GM19099 (cell line): ENCODE results near the gene LPP.

Source experiments
- POLR2A ChIP-seq: IDR thresholded peaks from 3 replicates; pipeline ENCODE4 v1.6.1; 2011; ENCODE audit warnings: low read depth; ENCODE audit not compliant: insufficient read length; ENCODE audit errors: extremely low read depth

LPP gene

DNA sequence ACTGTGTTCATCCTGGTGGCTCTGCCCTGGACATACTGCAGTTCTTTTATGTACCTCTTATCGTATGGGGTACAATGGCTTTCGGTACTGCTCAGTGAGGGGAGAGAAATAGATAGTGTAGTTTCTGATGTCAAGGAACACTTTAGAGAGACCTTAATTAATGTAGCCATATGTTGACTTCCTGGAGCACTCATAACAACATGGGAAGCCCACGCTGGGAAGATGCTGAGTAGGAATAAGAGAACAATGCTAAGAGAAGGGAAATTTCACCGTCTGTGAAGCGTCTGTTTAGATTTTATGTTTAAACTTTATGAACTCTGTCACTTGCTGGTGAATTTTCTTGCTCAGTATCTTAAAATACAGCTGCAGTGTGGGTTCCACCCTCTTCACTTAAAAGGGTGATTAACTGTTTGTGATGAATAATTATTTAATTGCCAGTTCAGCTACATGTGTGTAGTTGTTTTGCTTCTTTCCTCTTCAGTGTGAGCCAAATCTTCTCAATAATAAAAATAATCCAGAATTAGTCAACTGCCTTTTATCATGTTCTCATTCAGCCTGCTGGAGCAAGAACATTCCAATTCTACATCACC lies 644.7 kb downstream of the LPP start:
- no peak for TF ChIP-seq POLR2A

DNA sequence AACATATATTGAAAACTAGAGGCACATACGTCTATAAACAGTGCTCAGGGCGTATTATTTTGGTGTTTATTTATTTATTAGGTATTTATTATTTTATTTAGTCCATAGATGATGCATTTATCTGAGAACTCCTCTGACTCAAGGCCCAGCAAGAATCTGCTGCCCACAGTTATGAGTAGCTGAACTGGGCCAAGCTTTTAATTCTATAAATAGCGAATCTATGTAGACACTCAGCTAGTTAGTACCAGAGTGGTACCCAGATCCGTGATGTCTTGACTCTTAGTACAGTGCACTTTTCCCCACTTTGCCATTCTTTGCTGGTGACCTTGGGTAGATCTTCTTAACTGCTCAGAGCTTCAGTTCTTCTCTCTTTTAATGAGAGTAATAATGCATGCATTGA lies 647.4 kb downstream of the LPP start:
- no peak for TF ChIP-seq POLR2A

DNA sequence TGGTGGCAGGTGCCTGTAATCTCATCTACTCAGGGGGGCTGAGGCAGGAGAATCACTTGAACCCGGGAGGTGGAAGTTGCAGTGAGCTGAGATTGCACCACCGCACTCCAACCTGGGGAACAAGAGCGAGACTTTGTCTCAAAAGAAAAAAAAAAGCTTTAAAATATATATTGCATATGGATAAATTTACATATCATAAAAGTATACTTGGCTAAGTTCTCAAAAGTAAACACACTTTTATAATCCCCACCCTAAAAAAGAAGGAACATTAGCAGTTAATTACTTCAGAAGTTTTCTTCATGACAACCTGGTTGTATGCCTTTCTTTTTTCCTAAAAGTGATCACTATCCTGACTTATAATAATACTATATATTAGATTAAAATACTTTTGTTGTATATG lies 648.7 kb downstream of the LPP start:
- TF ChIP-seq POLR2A: no peak

DNA sequence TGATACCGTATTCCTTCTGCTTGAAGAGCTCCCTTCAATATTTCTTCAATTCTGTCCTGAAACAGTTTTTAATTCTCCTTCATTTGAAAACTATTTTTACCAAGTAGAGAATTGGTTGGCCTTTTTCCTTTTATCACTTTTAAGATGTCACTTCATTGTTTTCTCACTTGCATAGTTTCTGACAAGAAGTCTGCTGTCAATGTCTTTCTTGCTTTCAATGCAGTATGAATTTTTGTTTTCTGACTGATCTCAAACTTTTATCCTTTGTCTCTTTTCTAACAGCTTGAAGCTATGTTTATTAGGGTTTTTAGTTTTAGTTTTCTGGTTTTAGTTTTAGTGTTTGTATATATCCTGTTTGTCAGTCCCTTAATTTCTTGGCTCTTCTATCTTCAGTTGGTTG lies 653.0 kb downstream of the LPP start:
- no peak for TF ChIP-seq POLR2A

DNA sequence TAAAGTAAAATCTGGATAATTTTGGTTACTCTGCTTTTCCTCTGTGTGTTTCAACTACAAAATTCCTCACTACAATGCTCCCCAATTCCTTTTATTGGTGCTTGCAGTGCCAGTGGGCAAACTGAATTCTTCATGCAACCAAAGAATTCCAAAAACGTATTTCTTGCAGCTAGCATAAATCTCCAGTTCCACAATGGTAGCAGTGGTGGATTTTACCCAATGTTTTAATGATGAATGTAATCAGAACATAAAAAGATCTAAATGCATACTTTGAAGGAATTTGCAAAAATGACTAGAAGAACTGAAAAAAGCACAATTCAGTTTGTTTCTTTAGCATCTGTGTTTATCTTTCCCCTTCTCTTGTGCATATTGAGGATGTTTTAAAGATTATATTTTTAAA lies 658.2 kb downstream of the LPP start:
- no peak for TF ChIP-seq POLR2A

DNA sequence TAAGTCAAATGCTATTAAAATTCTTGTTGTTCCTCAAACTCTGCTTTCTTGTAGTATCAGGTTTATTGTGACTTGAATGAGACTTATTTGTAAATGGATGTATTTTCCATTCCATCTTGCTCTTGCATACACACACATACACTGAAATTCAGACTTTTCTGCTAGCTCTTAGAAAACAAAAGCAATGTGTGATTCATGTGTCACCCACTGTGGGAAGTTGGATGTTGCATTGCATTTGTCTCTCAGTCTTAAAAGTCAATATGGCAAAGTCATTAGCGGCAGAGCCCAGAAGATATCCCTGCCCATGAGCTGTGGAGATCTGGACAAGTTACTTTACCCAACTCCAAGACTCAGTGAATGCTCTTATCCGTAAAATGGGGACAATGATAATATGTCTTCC lies 660.6 kb downstream of the LPP start:
- no peak for TF ChIP-seq POLR2A

DNA sequence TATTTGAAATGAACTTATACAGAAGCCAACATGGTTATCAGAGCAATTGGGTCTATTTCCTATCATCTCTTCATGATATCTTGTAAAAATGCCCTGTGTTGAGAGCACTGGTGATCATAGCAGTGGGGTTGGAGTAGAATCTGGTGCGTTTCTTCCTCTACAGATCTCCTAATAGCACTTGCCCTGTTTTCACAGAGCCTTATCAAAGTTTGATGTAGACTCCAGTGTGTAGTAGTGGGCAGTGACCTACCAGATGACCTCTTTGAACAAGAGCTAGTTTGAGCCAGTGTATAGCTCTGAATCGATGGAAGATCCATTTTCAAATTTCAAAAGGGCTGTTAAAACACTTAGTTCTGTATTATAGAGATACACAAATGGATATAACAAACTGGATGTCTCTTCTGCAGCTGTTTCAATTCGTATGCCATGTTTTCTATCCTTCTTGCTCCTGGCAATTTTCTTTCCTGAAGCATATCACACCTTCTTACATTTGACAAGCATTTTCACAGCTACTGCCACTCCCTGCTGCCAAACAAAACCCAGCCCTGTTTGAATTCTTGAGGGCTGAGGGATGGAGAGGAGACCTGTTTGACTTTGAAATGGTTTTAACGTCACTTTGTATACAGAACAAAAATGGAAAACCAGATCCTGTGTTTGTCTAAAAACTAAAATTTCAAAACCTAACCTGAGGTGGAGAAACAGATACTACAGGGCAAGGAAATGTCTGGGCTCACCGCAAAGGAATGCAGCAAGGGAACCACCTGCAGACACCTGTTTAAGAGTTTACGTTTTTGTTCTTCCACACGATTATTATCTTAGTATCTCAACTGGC lies 663.4 kb downstream of the LPP start:
- TF ChIP-seq POLR2A: no peak

DNA sequence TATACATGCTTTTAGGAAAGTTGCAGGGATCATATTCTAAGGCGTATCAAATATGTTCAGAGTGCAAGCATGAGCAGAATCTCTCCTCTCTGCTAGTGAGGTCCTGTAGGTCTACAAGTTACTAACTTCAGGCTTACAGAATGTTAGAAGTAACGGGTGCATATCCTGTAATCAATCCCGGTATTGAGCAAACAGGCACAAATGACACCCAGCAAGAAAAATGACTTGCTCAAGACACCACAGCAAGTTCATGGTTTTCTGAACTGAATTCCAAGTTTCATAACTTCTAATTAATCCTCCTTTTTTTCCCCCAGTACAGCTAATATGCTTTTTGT lies 663.9 kb downstream of the LPP start:
- no peak for TF ChIP-seq POLR2A

DNA sequence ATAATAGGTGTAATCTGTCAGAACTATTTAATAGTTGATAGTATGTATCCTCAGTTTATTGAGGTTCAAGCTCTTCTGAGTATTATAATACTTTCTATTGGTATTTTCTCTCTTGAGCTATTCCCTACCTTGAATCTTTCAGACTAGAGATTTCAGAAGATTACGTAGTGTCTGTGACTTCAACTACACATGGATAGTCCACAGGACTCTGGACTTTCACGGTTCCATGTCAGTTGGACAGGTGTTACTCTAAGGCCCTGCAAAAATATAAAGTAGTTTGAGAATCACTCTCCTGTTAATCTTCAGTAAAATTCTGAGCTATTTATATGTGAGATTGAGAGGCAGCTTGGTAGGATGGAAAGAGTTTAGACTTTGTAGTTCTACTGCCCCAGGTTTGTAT lies 664.3 kb downstream of the LPP start:
- TF ChIP-seq POLR2A: no peak

DNA sequence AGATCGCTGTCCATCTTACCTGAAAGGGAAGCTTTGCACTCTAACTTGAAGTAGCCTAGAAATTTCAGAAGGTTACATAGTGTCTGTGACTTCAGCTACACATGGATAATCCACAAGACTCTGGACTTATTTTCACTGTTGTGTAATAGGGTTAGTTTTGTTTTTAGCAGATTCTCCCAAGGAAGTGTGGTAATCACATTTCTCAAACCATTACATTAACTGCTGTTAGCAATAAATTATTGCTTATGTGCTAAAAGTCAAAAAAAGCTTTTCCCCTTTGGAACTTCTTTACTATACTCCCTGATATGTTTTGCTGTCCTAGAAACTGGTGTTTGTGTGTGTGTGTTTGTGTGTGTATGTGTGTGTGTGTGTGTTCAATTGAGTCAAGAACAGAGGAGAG lies 666.0 kb downstream of the LPP start:
- no peak for TF ChIP-seq POLR2A

DNA sequence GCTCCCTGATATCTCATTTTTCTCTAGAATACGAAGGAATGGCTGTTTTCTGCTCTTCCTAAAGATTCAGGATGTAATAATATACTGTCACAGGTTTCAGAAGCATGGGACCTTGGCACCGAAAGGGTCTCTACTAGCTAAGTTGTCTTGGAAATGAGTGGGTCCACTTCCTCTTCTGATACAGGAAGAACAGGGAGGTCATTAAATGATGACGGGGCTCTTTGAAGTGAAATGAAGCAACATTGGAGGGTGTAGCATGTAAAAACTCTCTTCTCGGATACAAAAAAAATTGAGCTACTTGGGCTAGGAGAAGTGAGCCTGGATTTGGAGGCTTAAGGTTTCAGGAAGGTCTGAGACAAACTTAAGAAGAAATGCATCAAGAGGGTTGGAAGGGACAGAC lies 668.0 kb downstream of the LPP start:
- no peak for TF ChIP-seq POLR2A

DNA sequence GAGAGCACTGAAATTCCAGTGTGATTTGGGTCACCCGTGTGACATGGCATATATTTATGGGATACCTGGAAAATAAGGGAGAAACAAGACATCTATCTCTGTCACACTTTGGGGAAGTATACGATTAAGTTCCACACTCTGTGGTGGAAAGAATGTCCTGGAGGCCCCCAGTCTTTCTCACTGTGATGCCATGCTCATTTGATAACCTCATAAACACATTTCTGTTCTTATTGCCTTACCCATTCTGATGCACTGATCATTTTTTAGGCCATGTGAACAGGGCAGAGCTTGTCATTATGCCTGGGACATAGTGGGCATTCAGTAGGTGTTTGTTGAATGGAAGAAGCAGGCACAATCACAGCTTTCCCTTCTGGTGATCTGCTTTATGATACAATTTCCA lies 668.5 kb downstream of the LPP start:
- TF ChIP-seq POLR2A: no peak

DNA sequence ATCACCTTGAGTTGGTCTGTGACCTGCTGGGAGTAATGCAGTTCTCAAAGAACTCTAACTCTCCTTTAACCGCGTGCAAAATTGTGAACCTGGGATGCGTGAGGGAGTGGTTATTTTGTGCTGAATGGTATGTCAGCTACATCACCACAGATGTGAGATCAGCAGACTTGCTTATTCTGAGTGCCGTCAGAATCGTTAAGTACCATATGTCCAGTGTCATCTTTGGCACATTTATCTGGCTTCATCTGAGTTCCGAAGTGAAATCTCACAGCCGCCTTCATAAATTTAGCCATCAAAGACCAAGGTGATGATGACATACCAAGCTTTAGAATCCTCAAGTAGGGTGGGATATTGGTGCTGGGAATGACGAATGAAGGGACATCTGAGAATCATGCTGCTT lies 670.6 kb downstream of the LPP start:
- TF ChIP-seq POLR2A: no peak

DNA sequence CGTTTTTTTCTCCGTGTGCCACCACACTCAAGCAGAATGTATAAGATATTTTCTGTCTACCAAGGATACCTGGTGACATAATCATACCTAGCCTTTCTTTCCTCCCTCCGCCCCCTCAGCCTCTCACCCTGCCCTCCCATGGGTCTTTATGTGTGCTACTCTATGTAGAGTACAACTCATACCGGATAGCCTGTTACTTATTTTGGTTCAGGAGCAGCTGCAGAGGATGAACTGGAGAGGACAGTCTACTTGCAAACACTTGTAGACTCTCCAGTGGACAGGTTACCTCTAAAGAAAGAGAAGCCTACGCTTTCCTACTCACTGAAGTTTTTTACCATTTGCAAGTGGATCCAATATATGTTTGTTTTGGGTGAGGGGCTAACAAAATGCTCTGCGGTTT lies 671.9 kb downstream of the LPP start:
- TF ChIP-seq POLR2A: no peak

DNA sequence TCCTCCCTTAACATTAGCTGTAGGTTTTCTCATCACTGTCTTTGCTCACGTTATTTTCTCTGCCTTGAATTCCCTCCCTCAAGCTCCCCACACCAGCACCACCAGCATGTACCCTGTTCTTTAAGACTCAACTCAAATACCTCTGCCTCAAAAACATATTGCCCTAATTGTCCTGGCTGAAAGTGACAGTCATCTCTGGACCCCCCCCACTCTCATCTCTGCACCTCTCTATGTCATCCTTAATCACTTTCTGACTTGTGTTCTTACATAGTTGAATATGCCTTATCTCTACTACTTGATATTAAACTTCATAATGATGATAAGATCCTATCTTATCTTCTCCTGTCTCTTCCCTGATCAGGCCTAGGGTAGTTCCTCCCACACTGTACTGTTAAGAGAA lies 672.6 kb downstream of the LPP start:
- TF ChIP-seq POLR2A: no peak

DNA sequence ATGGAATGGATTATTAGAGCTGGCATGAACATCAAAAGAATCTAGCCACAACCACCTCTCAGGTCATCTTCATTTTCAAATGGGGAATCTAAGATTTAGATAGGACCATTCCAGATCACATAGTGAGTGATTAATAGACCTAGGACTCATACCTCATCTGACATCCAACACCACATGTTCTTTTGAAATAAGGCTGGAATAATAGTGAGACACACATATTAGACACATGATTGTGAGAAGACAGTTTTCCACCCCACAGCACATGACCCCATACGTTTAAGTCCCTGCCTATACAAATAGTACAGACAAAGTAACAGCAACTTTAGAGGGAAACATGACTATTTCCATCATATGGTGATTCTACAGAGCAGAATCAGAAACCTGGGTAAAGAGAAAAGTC lies 673.1 kb downstream of the LPP start:
- TF ChIP-seq POLR2A: no peak

DNA sequence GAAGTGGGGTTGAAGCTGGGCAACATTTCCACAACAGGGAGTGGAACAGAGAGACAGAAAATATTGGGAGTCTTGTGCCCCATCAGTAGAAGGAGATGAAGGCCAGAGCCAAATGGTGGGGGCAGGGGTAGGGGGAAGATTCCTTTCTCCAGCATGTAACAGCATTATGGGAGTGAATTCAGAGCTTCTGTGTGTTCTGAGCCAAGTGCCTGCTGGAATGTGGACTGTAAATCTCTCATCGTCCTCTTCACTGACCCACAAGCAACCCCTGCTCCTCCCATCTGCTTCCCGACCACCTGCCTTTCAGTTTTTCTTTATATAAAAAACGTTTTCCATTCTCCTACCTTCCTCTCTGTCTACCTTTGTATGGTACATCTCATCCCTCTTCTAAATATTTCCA lies 673.6 kb downstream of the LPP start:
- no peak for TF ChIP-seq POLR2A

DNA sequence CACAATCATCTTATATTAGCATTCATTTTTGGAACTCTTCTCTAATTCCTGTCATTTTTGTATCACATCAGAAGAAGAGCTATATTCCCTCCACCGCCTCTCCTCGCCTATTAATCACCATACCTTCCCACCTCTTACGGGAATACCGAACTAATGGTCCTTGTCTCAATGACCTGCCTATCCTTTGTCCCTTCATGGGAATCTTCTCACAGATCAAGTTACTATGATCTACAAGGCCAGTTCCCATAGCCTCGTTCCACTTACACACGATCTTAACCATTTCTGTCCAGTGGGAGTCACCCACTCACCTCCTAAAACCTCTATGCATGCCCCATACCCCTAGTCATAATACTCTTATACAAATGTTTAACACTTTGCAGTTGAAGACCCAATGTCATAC lies 675.2 kb downstream of the LPP start:
- no peak for TF ChIP-seq POLR2A

DNA sequence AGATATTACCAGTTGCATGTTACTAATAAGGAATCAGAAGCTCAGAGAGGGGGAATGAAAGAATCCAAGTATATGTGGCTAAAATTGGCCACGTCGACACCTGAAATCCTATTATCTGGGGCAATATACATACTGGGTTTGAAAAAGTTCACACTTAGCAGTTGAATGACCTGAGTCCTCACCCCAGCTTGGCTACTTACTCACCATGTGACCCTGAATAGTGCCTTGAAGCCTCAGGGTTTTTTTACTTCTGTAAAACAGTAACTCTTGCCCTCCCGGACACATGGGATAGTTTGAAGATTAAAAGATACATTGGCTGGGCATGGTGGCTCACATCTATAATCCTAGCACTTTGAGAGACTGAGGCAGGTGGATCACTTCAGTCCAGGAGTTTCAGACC lies 675.6 kb downstream of the LPP start:
- TF ChIP-seq POLR2A: no peak
